Measurements from ENCODE around the gene NFATC2. TPM values are rescaled to one million over a fixed set of nuclear protein-coding genes. Genes with fewer than 3 reads are reported as not detected.

The NFATC2 gene
- total and polyA plus RNA-seq, 2 experiments from 2014 or later: 4.9 to 8.3 TPM

DNA sequence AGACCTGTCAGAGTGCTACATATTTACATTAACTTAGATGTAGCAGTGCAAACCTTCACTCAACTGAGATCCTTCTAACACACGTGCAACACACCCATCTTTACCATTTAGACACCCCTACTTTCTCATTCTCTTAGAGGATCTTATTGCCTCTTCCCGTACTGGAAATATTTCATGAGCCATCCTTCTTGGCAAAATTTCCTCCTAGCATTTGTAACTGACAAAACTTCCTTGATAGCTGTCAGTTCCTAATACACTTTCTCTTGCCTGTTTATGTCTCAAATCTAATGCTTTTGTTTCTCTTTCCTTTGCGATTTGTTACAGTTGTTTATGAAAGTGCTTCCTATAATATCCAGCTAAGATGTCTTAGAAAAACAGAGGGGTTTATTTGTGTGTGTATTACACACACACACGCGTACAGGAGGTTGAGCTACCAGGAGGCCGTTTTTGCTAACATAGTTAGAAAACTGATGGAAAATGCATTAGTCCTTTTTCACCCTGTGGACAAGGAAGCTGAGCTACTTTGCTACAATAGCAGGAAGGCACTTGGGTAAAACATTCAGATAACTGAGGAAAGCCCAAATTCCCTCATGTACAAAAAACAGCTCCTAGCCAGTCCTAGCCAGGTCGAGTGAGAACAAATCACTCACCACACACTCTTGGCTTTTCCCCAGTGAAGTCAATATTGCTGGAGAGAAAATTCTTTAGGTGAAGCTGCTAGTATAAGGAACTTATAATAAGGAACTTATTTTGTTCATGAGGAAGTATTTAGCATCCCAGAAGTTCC is 153.6 kb downstream of the NFATC2 start:
- H2AFZ ChIP-seq: no peak overlapping the region
- H3K4me1 ChIP-seq (ENCODE audit: insufficient read depth): no peaks in the 10 kb centered on the region
- no peak for DNase-seq (ENCODE audit: low spot score)
- no peak overlapping the region for H3K27ac ChIP-seq
- H3K9me3 ChIP-seq (ENCODE audit: low read depth): no peaks in the 10 kb centered on the region
- no peak overlapping the region for H3K4me3 ChIP-seq
- WGBS (ENCODE audit: low lambda C conversion rate, missing lambda C conversion rate): 66% methylated on average over 7 of the region's 7 CpGs
- no peaks in the 10 kb centered on the region for H3K27me3 ChIP-seq
- no peaks in the 10 kb centered on the region for H3K79me2 ChIP-seq
- H3K9me2 ChIP-seq (replicated peaks; ENCODE audit: insufficient read depth): no peaks in the 10 kb centered on the region
- TF ChIP-seq, protein P1, sequence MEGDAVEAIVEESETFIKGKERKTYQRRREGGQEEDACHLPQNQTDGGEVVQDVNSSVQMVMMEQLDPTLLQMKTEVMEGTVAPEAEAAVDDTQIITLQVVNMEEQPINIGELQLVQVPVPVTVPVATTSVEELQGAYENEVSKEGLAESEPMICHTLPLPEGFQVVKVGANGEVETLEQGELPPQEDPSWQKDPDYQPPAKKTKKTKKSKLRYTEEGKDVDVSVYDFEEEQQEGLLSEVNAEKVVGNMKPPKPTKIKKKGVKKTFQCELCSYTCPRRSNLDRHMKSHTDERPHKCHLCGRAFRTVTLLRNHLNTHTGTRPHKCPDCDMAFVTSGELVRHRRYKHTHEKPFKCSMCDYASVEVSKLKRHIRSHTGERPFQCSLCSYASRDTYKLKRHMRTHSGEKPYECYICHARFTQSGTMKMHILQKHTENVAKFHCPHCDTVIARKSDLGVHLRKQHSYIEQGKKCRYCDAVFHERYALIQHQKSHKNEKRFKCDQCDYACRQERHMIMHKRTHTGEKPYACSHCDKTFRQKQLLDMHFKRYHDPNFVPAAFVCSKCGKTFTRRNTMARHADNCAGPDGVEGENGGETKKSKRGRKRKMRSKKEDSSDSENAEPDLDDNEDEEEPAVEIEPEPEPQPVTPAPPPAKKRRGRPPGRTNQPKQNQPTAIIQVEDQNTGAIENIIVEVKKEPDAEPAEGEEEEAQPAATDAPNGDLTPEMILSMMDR (IDR thresholded peaks at IDR 0.05; ENCODE audit: poor library complexity): no peak
- TF ChIP-seq EZH2phosphoT487 (IDR thresholded peaks at IDR 0.05; ENCODE audit: low read depth, severe bottlenecking, unreplicated experiment) (no peak), EZH2 (IDR thresholded peaks at IDR 0.05; ENCODE audit: borderline replicate concordance) (no peak)
- no peaks in the 10 kb centered on the region for H3K36me3 ChIP-seq (replicated peaks; ENCODE audit: insufficient read depth, low read depth)
- no peak overlapping the region for H3K4me2 ChIP-seq
- H4K20me1 ChIP-seq (ENCODE audit: insufficient read depth, poor library complexity, severe bottlenecking): no peaks in the 10 kb centered on the region

GRCh38 chr20:51388227-51388626 is 154.3 kb downstream of the NFATC2 start:
- TF ChIP-seq, protein P1 (IDR thresholded peaks at IDR 0.05; ENCODE audit: poor library complexity): no peak
- TF ChIP-seq EZH2 (IDR thresholded peaks at IDR 0.05; ENCODE audit: borderline replicate concordance) (no peak), EZH2phosphoT487 (IDR thresholded peaks at IDR 0.05; ENCODE audit: low read depth, severe bottlenecking, unreplicated experiment) (no peak)
- no peaks in the 10 kb centered on the region for H3K36me3 ChIP-seq (replicated peaks; ENCODE audit: insufficient read depth, low read depth)
- no peaks in the 10 kb centered on the region for H3K9me3 ChIP-seq (ENCODE audit: low read depth)
- H3K79me2 ChIP-seq: no peaks in the 10 kb centered on the region
- no peak for DNase-seq (ENCODE audit: low spot score)
- H3K4me2 ChIP-seq: no peak overlapping the region
- no peak overlapping the region for H3K4me3 ChIP-seq
- no peaks in the 10 kb centered on the region for H3K4me1 ChIP-seq (ENCODE audit: insufficient read depth)
- no peak overlapping the region for H2AFZ ChIP-seq
- H4K20me1 ChIP-seq (ENCODE audit: insufficient read depth, poor library complexity, severe bottlenecking): no peaks in the 10 kb centered on the region
- no peak overlapping the region for H3K27ac ChIP-seq
- no peaks in the 10 kb centered on the region for H3K9me2 ChIP-seq (replicated peaks; ENCODE audit: insufficient read depth)
- H3K27me3 ChIP-seq: no peaks in the 10 kb centered on the region

GRCh38 chr20:51387125-51387875 is 155.2 kb downstream of the NFATC2 start:
- WGBS (ENCODE audit: low lambda C conversion rate, missing lambda C conversion rate): 56% methylated on average over 9 of the region's 9 CpGs
- Histone ChIP-seq H3K4me2 (no peak overlapping the region), H3K4me1 (ENCODE audit: insufficient read depth) (no peaks in the 10 kb centered on the region), H3K9me2 (replicated peaks; ENCODE audit: insufficient read depth) (no peaks in the 10 kb centered on the region), H3K4me3 (no peak overlapping the region), H3K9me3 (ENCODE audit: low read depth) (no peaks in the 10 kb centered on the region), H3K27ac (no peak overlapping the region), H3K36me3 (replicated peaks; ENCODE audit: insufficient read depth, low read depth) (no peaks in the 10 kb centered on the region), H4K20me1 (ENCODE audit: insufficient read depth, poor library complexity, severe bottlenecking) (no peaks in the 10 kb centered on the region), H3K79me2 (no peaks in the 10 kb centered on the region), H2AFZ (no peak overlapping the region), H3K27me3 (no peaks in the 10 kb centered on the region)
- TF ChIP-seq, protein P1 (IDR thresholded peaks at IDR 0.05; ENCODE audit: poor library complexity): no peak
- TF ChIP-seq EZH2phosphoT487 (IDR thresholded peaks at IDR 0.05; ENCODE audit: low read depth, severe bottlenecking, unreplicated experiment) (no peak), EZH2 (IDR thresholded peaks at IDR 0.05; ENCODE audit: borderline replicate concordance) (no peak)
- DNase-seq (ENCODE audit: low spot score): no peak
